ENCODE results near the gene GFRA1.

GRCh38 chr10:116175231-116175630 lies 97.8 kb downstream of the GFRA1 start:
- TF ChIP-seq, protein P1, sequence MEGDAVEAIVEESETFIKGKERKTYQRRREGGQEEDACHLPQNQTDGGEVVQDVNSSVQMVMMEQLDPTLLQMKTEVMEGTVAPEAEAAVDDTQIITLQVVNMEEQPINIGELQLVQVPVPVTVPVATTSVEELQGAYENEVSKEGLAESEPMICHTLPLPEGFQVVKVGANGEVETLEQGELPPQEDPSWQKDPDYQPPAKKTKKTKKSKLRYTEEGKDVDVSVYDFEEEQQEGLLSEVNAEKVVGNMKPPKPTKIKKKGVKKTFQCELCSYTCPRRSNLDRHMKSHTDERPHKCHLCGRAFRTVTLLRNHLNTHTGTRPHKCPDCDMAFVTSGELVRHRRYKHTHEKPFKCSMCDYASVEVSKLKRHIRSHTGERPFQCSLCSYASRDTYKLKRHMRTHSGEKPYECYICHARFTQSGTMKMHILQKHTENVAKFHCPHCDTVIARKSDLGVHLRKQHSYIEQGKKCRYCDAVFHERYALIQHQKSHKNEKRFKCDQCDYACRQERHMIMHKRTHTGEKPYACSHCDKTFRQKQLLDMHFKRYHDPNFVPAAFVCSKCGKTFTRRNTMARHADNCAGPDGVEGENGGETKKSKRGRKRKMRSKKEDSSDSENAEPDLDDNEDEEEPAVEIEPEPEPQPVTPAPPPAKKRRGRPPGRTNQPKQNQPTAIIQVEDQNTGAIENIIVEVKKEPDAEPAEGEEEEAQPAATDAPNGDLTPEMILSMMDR (IDR thresholded peaks at IDR 0.05): no peak
- no peak for TF ChIP-seq EZH2 (IDR thresholded peaks at IDR 0.05; ENCODE audit: borderline replicate concordance, insufficient read depth, low read depth, low read length, poor library complexity, severe bottlenecking)

Measured in B cell (primary cell).